Lung (tissue), 4 donors: Measurements from ENCODE around the gene PTGIS. TPM values are rescaled to one million over a fixed set of nuclear protein-coding genes. Genes with fewer than 3 reads are reported as not detected.

ENCODE experiments used
- polyA plus RNA-seq, 2 donors: library from polyadenylated mRNA; stranded (reverse); fragments of 200-250 nt; gene quantifications; one replicate each; pipeline ENCODE4 v1.2.1, GENCODE V29; 2013
- total RNA-seq, 2 donors: library from RNA; depleted of rRNA in 1 of 2; stranded (reverse); fragments of >200 nt in 1 of 2; gene quantifications; one replicate each; pipeline ENCODE4 v1.2.1, GENCODE V29; 2014 to 2021
- donor health status: Bipolar disorder and iron deficiency.
- donor health status: healthy.
- donor health status: DM: yes; HTN: yes; CAD: no.

PTGIS gene
- total and polyA plus RNA-seq, 4 donors, result 5.3 to 43.8 (median 14.9) TPM

Other genes with a start within 250 kb of the PTGIS start
- 1 to 10 TPM in 1 of 2 donors, under 1 TPM in 1; 0.91 to 1.0 TPM for gene KCNB1, start 85.5 kb downstream of the PTGIS start, total RNA-seq
- gene KCNB1, start 85.5 kb downstream of the PTGIS start, polyA plus RNA-seq, result under 1 TPM; 0.11 to 0.24 TPM
- gene B4GALT5, start 145.7 kb upstream of the PTGIS start, total RNA-seq, result 10 to 100 TPM; 40.1 to 43.7 TPM
- 10 to 100 TPM; 13.9 to 56.7 TPM for gene B4GALT5, start 145.7 kb upstream of the PTGIS start, polyA plus RNA-seq
- gene SLC9A8, start 244.7 kb upstream of the PTGIS start, total RNA-seq, result 10 to 100 TPM in 1 of 2 donors, 1 to 10 TPM in 1; 7.8 to 21.1 TPM
- 10 to 100 TPM in 1 of 2 donors, 1 to 10 TPM in 1; 7.9 to 20.9 TPM for gene SLC9A8, start 244.7 kb upstream of the PTGIS start, polyA plus RNA-seq